Neural cell (in vitro differentiated cells): ENCODE data around the gene ZNF778.

Experiments used
- EZH2 ChIP-seq: fragments of 200-600, 300-800 bp; shearing (Covaris generic), sonication (generic); IDR thresholded peaks from 2 replicates; pipeline ENCODE4 v1.6.1; 2014; ENCODE audit warnings: antibody characterized with exemption, low read length, borderline replicate concordance, mild to moderate bottlenecking; ENCODE audit not compliant: insufficient read depth, poor library complexity, severe bottlenecking
- RAD21 ChIP-seq: fragments of 450-650 bp; conservative IDR thresholded peaks from 2 replicates; pipeline ENCODE4 v1.6.1; 2014; ENCODE audit warnings: antibody characterized with exemption, mild to moderate bottlenecking, moderate library complexity
- TF ChIP-seq, protein P1 (sequence below): IDR thresholded peaks from 2 replicates; pipeline ENCODE4 v1.6.1; 2012; ENCODE audit warnings: borderline replicate concordance
- TF ChIP-seq, protein P2 (sequence below): fragments of 450-650 bp; IDR thresholded peaks from 2 replicates; pipeline ENCODE4 v1.5.1; 2014; ENCODE audit warnings: antibody characterized with exemption, mild to moderate bottlenecking, moderate library complexity; ENCODE audit not compliant: poor library complexity, severe bottlenecking

DNA sequence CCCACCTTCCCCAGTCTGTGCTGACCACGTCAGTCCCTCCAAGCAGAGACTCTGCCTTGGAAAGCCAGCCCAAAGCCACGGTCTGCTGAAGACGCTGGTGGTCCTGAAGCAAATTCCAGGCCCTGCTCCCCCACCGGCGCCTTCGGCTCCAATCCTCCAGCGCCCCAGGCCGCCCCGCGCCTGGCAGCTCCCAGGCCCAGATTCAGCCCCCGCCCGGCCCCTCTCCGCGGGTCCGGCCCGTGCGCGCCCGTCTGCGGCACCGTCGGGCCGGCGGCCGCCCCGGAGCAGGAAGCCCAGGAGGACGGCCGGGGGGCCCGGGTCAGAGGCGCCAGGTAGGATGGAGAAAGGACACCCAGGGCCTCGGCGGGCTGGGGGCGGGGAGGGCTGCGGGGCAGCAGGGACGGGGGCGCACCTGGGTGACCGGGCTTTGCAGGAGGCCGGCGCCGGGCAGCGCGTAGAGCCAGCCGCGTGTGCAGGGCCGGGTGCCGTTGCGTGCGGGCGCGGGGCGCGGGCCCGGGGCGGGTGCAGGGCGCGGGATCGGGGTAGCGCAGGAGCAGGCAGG, 16.6 kb upstream of the ZNF778 start:
- TF ChIP-seq, protein P1, sequence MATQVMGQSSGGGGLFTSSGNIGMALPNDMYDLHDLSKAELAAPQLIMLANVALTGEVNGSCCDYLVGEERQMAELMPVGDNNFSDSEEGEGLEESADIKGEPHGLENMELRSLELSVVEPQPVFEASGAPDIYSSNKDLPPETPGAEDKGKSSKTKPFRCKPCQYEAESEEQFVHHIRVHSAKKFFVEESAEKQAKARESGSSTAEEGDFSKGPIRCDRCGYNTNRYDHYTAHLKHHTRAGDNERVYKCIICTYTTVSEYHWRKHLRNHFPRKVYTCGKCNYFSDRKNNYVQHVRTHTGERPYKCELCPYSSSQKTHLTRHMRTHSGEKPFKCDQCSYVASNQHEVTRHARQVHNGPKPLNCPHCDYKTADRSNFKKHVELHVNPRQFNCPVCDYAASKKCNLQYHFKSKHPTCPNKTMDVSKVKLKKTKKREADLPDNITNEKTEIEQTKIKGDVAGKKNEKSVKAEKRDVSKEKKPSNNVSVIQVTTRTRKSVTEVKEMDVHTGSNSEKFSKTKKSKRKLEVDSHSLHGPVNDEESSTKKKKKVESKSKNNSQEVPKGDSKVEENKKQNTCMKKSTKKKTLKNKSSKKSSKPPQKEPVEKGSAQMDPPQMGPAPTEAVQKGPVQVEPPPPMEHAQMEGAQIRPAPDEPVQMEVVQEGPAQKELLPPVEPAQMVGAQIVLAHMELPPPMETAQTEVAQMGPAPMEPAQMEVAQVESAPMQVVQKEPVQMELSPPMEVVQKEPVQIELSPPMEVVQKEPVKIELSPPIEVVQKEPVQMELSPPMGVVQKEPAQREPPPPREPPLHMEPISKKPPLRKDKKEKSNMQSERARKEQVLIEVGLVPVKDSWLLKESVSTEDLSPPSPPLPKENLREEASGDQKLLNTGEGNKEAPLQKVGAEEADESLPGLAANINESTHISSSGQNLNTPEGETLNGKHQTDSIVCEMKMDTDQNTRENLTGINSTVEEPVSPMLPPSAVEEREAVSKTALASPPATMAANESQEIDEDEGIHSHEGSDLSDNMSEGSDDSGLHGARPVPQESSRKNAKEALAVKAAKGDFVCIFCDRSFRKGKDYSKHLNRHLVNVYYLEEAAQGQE = no peak
- TF ChIP-seq EZH2 (peak; percentile 33), RAD21 (no peak)
- TF ChIP-seq, protein P2, sequence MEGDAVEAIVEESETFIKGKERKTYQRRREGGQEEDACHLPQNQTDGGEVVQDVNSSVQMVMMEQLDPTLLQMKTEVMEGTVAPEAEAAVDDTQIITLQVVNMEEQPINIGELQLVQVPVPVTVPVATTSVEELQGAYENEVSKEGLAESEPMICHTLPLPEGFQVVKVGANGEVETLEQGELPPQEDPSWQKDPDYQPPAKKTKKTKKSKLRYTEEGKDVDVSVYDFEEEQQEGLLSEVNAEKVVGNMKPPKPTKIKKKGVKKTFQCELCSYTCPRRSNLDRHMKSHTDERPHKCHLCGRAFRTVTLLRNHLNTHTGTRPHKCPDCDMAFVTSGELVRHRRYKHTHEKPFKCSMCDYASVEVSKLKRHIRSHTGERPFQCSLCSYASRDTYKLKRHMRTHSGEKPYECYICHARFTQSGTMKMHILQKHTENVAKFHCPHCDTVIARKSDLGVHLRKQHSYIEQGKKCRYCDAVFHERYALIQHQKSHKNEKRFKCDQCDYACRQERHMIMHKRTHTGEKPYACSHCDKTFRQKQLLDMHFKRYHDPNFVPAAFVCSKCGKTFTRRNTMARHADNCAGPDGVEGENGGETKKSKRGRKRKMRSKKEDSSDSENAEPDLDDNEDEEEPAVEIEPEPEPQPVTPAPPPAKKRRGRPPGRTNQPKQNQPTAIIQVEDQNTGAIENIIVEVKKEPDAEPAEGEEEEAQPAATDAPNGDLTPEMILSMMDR = no peak
